GM12892 (cell line): ENCODE measurements around the gene C17orf113.

Source experiments
- POLR2A ChIP-seq: IDR thresholded peaks from 2 replicates; pipeline ENCODE4 v1.6.1; 2011; ENCODE audit warnings: low read depth, low read length, control low read depth
- POLR2AphosphoS5 ChIP-seq: IDR thresholded peaks from 2 replicates; pipeline ENCODE4 v1.6.1; 2011; ENCODE audit warnings: low read depth, low read length, control low read depth
- TAF1 ChIP-seq: IDR thresholded peaks from 2 replicates; pipeline ENCODE4 v1.6.1; 2011; ENCODE audit warnings: low read depth, mild to moderate bottlenecking, control low read depth, low read length, borderline replicate concordance

- TF ChIP-seq POLR2AphosphoS5, result no peak
- TF ChIP-seq POLR2A, result no peak
- no peak for TF ChIP-seq TAF1
These were observed 34.0 kb downstream of the C17orf113 start for GRCh38 chr17:42016411-42016831.
